HG03432 (cell line): ENCODE results near the gene TBC1D28.
"Not testable (repeated sequence)": the region's sequence is repeated elsewhere in the genome, so short reads cannot be mapped to it uniquely, and the experiment has no call there.

ENCODE experiments used
- ATAC-seq: cut with Tn5 transposase; IDR thresholded peaks from one replicate; pipeline ENCODE4 v1.9.1; 2021; ENCODE audit warnings: mild to moderate bottlenecking, moderate library complexity; ENCODE audit not compliant: unreplicated experiment

TBC1D28 gene

DNA sequence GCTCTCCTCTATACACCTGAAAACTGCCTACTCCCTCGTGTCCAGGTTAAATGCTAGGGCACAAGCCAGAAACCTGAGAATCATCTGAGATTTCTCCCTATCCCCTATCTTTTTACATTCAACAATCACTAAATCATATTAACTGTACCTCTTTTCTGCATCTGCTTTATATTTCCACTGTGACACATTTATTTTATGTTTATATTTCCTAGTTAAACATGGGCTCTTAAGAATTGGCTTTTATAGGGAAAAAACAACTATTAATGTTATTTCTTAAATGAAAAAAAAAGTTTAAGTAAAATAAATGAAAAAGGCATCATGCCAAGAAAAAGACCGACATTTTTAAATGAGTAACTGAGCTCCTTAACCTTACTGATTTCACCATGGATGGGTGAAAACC is 26.6 kb downstream of the TBC1D28 start:
- ATAC-seq: not testable (repeated sequence)

- not testable (repeated sequence) for ATAC-seq
Observed at GRCh38 chr17:18613016-18613415, 31.2 kb downstream of the TBC1D28 start.

GRCh38 chr17:18593138-18593537 is 51.1 kb downstream of the TBC1D28 start:
- not testable (repeated sequence) for ATAC-seq
